Breast epithelium (tissue), 3 donors: ENCODE measurements around the gene SLAMF8.

Source experiments
- CTCF ChIP-seq, 3 donors: fragments of 450-650 bp; IDR thresholded peaks; one replicate each; pipeline ENCODE4 v1.5.1; 2016 to 2017; ENCODE audit warnings: antibody characterized with exemption in 3 of 3, mild to moderate bottlenecking in 3 of 3, moderate library complexity in 3 of 3
- POLR2A ChIP-seq: fragments of 450-650 bp; IDR thresholded peaks from one replicate; pipeline ENCODE4 v1.6.1; 2016; ENCODE audit warnings: antibody characterized with exemption, mild to moderate bottlenecking, moderate library complexity

- TF ChIP-seq CTCF (IDR thresholded peaks at IDR 0.05) (no peak), POLR2A (no peak)
Observed at GRCh38 chr1:159791461-159791860, 35.2 kb upstream of the SLAMF8 start.
